HG02938 (cell line): ENCODE measurements around the gene KCNIP3.

Source experiments
- ATAC-seq: cut with Tn5 transposase; IDR thresholded peaks from one replicate; pipeline ENCODE4 v1.9.1; 2021; ENCODE audit warnings: mild to moderate bottlenecking, moderate library complexity; ENCODE audit not compliant: unreplicated experiment

The KCNIP3 gene

GRCh38 chr2:95274291-95275150 lies 22.6 kb upstream of the KCNIP3 start, which contains the start of gene PROM2:
Gene PROM2 (plus strand): TSS chr2:95274449. CDS start chr2:95274586, 137 bp downstream.
- ATAC-seq, result no peak

GRCh38 chr2:95275151-95275515 lies 22.0 kb upstream of the KCNIP3 start:
- no peak for ATAC-seq

GRCh38 chr2:95275601-95276243 lies 21.4 kb upstream of the KCNIP3 start:
- no peak for ATAC-seq

GRCh38 chr2:95276244-95276887 lies 20.8 kb upstream of the KCNIP3 start:
- ATAC-seq, result no peak

- no peak for ATAC-seq
Measured at GRCh38 chr2:95276888-95277245, 20.3 kb upstream of the KCNIP3 start.

- no peak for ATAC-seq
Measured at GRCh38 chr2:95277246-95277906, 19.8 kb upstream of the KCNIP3 start.

- no peak for ATAC-seq
Measured at GRCh38 chr2:95278051-95278471, 19.1 kb upstream of the KCNIP3 start.

GRCh38 chr2:95278637-95279225 lies 18.4 kb upstream of the KCNIP3 start:
- no peak for ATAC-seq

- no peak for ATAC-seq
Measured at GRCh38 chr2:95279435-95280035, 17.6 kb upstream of the KCNIP3 start.

GRCh38 chr2:95281071-95281470 lies 16.1 kb upstream of the KCNIP3 start:
- no peak for ATAC-seq

- ATAC-seq, result no peak
Measured at GRCh38 chr2:95281786-95282185, 15.4 kb upstream of the KCNIP3 start.

GRCh38 chr2:95282458-95282857 lies 14.7 kb upstream of the KCNIP3 start:
- ATAC-seq, result no peak

GRCh38 chr2:95283562-95283961 lies 13.6 kb upstream of the KCNIP3 start:
- ATAC-seq, result no peak

GRCh38 chr2:95284886-95285541 lies 12.1 kb upstream of the KCNIP3 start:
- no peak for ATAC-seq

GRCh38 chr2:95285542-95285932 lies 11.6 kb upstream of the KCNIP3 start:
- no peak for ATAC-seq

GRCh38 chr2:95287336-95287735 lies 9.8 kb upstream of the KCNIP3 start:
- ATAC-seq, result no peak

- ATAC-seq, result no peak
Measured at GRCh38 chr2:95287806-95288205, 9.3 kb upstream of the KCNIP3 start.

- no peak for ATAC-seq
Measured at GRCh38 chr2:95289253-95289652, 7.9 kb upstream of the KCNIP3 start.

- no peak for ATAC-seq
Measured at GRCh38 chr2:95291222-95291621, 5.9 kb upstream of the KCNIP3 start.

- no peak for ATAC-seq
Measured at GRCh38 chr2:95292623-95293260, 4.4 kb upstream of the KCNIP3 start.
